ENCODE measurements around the gene CNDP2. TPM values are rescaled to one million over a fixed set of nuclear protein-coding genes. Genes with fewer than 3 reads are reported as not detected.

Gene CNDP2
- total RNA-seq: 10 to 100 TPM; 58.4 to 79.9 (median 69.5) TPM

- Histone ChIP-seq H3K4me3 (peak within 1 kb of the TSS; percentile 99), H3K9me3 (no peaks in the 10 kb centered on the region), H3K27ac (peak within 1 kb of the TSS; percentile 97), H3K27me3 (no peaks in the 10 kb centered on the region), H3K4me1 (peaks cover 44% of the 10 kb centered on the region), H3K36me3 (peaks cover 2% of the 10 kb centered on the region)
- DNase-seq (ENCODE audit: low spot score in 2 of 2): peak; percentile 100
- WGBS: 1% methylated on average over 25 of the region's 71 CpGs
- TF ChIP-seq POLR2AphosphoS5 (IDR thresholded peaks at IDR 0.05): peak; percentile 35 to 73 (median 55)
- no peak for TF ChIP-seq CTCF (IDR thresholded peaks at IDR 0.05)
- TF ChIP-seq POLR2A (IDR thresholded peaks at IDR 0.05): peak; percentile 6 to 53
These were observed at the start of gene CNDP2 for GRCh38 chr18:74495581-74496507. Gene CNDP2, plus strand, starts transcription at chr18:74496363. Its CDS starts 3,611 bp downstream, at chr18:74499974.

GRCh38 chr18:74446631-74447403 is 49.3 kb upstream of the CNDP2 start:
- no peak overlapping the region for H3K4me3 ChIP-seq
- H3K36me3 ChIP-seq: no peaks in the 10 kb centered on the region
- H3K9me3 ChIP-seq: no peaks in the 10 kb centered on the region
- WGBS: 95% methylated on average over 25 of the region's 38 CpGs
- no peaks in the 10 kb centered on the region for H3K4me1 ChIP-seq
- H3K27me3 ChIP-seq: no peaks in the 10 kb centered on the region
- DNase-seq (ENCODE audit: low spot score in 2 of 2): no peak
- H3K27ac ChIP-seq: no peak overlapping the region
- TF ChIP-seq POLR2A (IDR thresholded peaks at IDR 0.05): no peak
- TF ChIP-seq EP300 (IDR thresholded peaks at IDR 0.05): no peak
- TF ChIP-seq CTCF (IDR thresholded peaks at IDR 0.05): no peak
- TF ChIP-seq POLR2AphosphoS5 (IDR thresholded peaks at IDR 0.05): no peak

DNA sequence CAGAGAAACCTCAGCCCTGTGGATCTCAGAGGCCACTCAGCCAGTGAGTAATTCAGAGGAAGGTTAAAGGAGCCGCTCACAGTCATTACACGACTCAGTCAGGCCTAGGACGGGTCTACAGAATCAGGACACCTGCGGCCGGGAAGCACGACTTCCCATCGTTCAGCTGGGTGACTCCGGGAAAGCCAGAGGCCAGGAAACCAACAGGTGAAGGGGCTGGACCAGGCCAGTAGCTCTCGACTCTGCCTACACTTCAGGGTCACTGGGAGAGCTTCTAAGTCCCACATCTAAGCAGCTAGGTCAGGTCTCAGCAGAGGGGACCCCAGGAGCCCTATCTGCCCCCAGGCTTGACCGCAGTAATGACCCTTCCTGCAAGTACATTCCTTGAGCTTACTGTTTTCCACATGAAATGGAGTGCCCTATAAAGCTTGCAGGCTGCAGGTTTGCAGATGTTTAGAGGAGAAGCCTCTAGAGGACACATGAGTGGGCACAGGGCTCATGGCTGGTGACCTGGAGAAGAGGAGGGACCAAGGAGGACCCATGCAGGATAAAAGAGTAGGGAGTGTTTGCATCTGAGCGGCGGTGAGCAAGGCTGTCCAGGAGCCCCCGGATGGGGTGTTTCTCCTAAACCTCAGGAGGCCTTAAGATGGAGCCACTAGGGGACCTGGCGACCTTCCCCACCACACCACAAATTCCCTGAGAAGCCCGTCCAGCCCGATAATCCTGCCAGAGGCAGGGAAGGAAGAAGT is 48.6 kb upstream of the CNDP2 start:
- Histone ChIP-seq H3K36me3 (no peaks in the 10 kb centered on the region), H3K4me1 (no peaks in the 10 kb centered on the region), H3K9me3 (no peaks in the 10 kb centered on the region), H3K27ac (no peak overlapping the region), H3K4me3 (no peak overlapping the region), H3K27me3 (no peaks in the 10 kb centered on the region)
- 87% methylated on average over 16 of the region's 16 CpGs for WGBS
- TF ChIP-seq POLR2AphosphoS5 (IDR thresholded peaks at IDR 0.05): no peak
- no peak for TF ChIP-seq CTCF (IDR thresholded peaks at IDR 0.05)
- TF ChIP-seq POLR2A (IDR thresholded peaks at IDR 0.05): no peak
- no peak for TF ChIP-seq EP300 (IDR thresholded peaks at IDR 0.05)
- DNase-seq (ENCODE audit: low spot score in 2 of 2): no peak

- H3K27ac ChIP-seq: no peak overlapping the region
- H3K9me3 ChIP-seq: no peaks in the 10 kb centered on the region
- no peak for TF ChIP-seq POLR2A (IDR thresholded peaks at IDR 0.05)
- no peak for TF ChIP-seq EP300 (IDR thresholded peaks at IDR 0.05)
- TF ChIP-seq CTCF (IDR thresholded peaks at IDR 0.05): no peak
- TF ChIP-seq POLR2AphosphoS5 (IDR thresholded peaks at IDR 0.05): no peak
- no peaks in the 10 kb centered on the region for H3K4me1 ChIP-seq
- no peaks in the 10 kb centered on the region for H3K36me3 ChIP-seq
- DNase-seq (ENCODE audit: low spot score in 2 of 2): no peak
- no peak overlapping the region for H3K4me3 ChIP-seq
- WGBS: 50% methylated on average over 3 of the region's 7 CpGs
- peaks cover 23% of the 10 kb centered on the region for H3K27me3 ChIP-seq
These were observed 45.5 kb upstream of the CNDP2 start for GRCh38 chr18:74450626-74451025.
